Liver (tissue), 9 donors: Measurements from ENCODE around the gene TARDBP. TPM values are rescaled to one million over a fixed set of nuclear protein-coding genes. Genes with fewer than 3 reads are reported as not detected.

Source experiments
- DNase-seq: peaks from one replicate; pipeline ENCODE4 v3.0.0-alpha.2; 2017; ENCODE audit warnings: low spot score
- H3K27ac ChIP-seq, 2 donors: one replicate each; pipeline ENCODE4 v1.7.0; 2013; ENCODE audit warnings: inconsistent platforms in 2 of 2, low read length in 2 of 2, control low read depth in 1 of 2, low read depth in 1 of 2, mild to moderate bottlenecking in 1 of 2
- H3K27me3 ChIP-seq, 4 donors: one replicate each; pipeline versions ENCODE4 v1.6.1 to v1.7.0; 2013; ENCODE audit warnings: low read length in 3 of 4, inconsistent platforms in 1 of 4, mild to moderate bottlenecking in 1 of 4, moderate library complexity in 1 of 4; ENCODE audit not compliant: control insufficient read depth in 4 of 4, insufficient read depth in 4 of 4
- H3K36me3 ChIP-seq, 4 donors: one replicate each; pipeline versions ENCODE4 v1.6.1 to v1.7.0; 2013; ENCODE audit warnings: low read length in 3 of 4, mild to moderate bottlenecking in 3 of 4, low read depth in 1 of 4, moderate library complexity in 1 of 4; ENCODE audit not compliant: control insufficient read depth in 4 of 4, insufficient read depth in 3 of 4
- H3K4me1 ChIP-seq, 4 donors: one replicate each; pipeline versions ENCODE4 v1.6.1 to v1.7.0; 2013; ENCODE audit warnings: low read length in 3 of 4, mild to moderate bottlenecking in 3 of 4, moderate library complexity in 1 of 4; ENCODE audit not compliant: control insufficient read depth in 4 of 4, insufficient read depth in 4 of 4
- H3K4me3 ChIP-seq, 3 donors: one replicate each; pipeline versions ENCODE4 v1.6.1 to v1.7.0; 2013; ENCODE audit warnings: low read length in 3 of 3, control low read depth in 1 of 3, low read depth in 1 of 3, mild to moderate bottlenecking in 1 of 3
- H3K9ac ChIP-seq, 2 donors: one replicate each; pipeline ENCODE4 v1.7.0; 2013; ENCODE audit warnings: low read length in 2 of 2, mild to moderate bottlenecking in 2 of 2, moderate library complexity in 2 of 2, control low read depth in 1 of 2, low read depth in 1 of 2
- H3K9me3 ChIP-seq, 4 donors: one replicate each; pipeline versions ENCODE4 v1.6.1 to v1.7.0; 2013; ENCODE audit warnings: low read length in 3 of 4; ENCODE audit not compliant: control insufficient read depth in 4 of 4
- EGR1 ChIP-seq, 2 donors: IDR thresholded peaks; 2 replicates each; pipeline ENCODE4 v1.6.1; 2016 to 2018; ENCODE audit warnings: antibody characterized with exemption in 2 of 2, low read depth in 2 of 2
- FOXA1 ChIP-seq: IDR thresholded peaks from 2 replicates; pipeline ENCODE4 v1.6.1; 2016; ENCODE audit warnings: antibody characterized with exemption
- FOXA2 ChIP-seq: IDR thresholded peaks from 2 replicates; pipeline ENCODE4 v1.6.1; 2016; ENCODE audit warnings: antibody characterized with exemption
- GABPA ChIP-seq, 2 donors: IDR thresholded peaks in 1 of 2; conservative IDR thresholded peaks in 1 of 2; 2 replicates each; pipeline ENCODE4 v1.6.1; 2016; ENCODE audit warnings: antibody characterized with exemption in 2 of 2, mild to moderate bottlenecking in 1 of 2, moderate library complexity in 1 of 2
- HNF4A ChIP-seq, 2 donors: conservative IDR thresholded peaks; 2 replicates each; pipeline ENCODE4 v1.6.1; 2016; ENCODE audit warnings: antibody characterized with exemption in 2 of 2, mild to moderate bottlenecking in 2 of 2
- HNF4G ChIP-seq: IDR thresholded peaks from 2 replicates; pipeline ENCODE4 v1.6.1; 2016; ENCODE audit warnings: antibody characterized with exemption
- JUND ChIP-seq, 2 donors: IDR thresholded peaks; 2 replicates each; pipeline ENCODE4 v1.6.1; 2016; ENCODE audit warnings: antibody characterized with exemption in 2 of 2
- RAD21 ChIP-seq, 2 donors: IDR thresholded peaks; 2 replicates each; pipeline ENCODE4 v1.6.1; 2016; ENCODE audit warnings: antibody characterized with exemption in 2 of 2, mild to moderate bottlenecking in 2 of 2
- RXRA ChIP-seq, 2 donors: IDR thresholded peaks; 2 replicates each; pipeline ENCODE4 v1.6.1; 2017 to 2018; ENCODE audit warnings: antibody characterized with exemption in 2 of 2, mild to moderate bottlenecking in 1 of 2
- TAF1 ChIP-seq: conservative IDR thresholded peaks from 2 replicates; pipeline ENCODE4 v1.6.1; 2016; ENCODE audit warnings: antibody characterized with exemption, mild to moderate bottlenecking
- YY1 ChIP-seq: IDR thresholded peaks from 2 replicates; pipeline ENCODE4 v1.6.1; 2016; ENCODE audit warnings: antibody characterized with exemption, mild to moderate bottlenecking
- WGBS: extraction: QIAGEN DNeasy Blood & Tissue Kit; methylation state at CpG from one replicate; pipeline ENCODE4 v1.1.7; 2013; 5-methylcytosine and 5-hydroxymethylcytosine counted together
- polyA plus RNA-seq, 2 donors: library from polyadenylated mRNA; stranded (reverse) in 1 of 2; unstranded in 1 of 2; fragments of 200-250 nt in 1 of 2; fragments of >200 nt in 1 of 2; fragmentation: Nextera tagmentation in 1 of 2; extraction: Ambion mirVana in 1 of 2; gene quantifications; one replicate each; pipeline versions ENCODE4 v1.2.1 to v1.2.3, GENCODE V29; 2013 to 2015
- total RNA-seq, 2 donors: library from RNA; depleted of rRNA; stranded (reverse); fragments of >200 nt; gene quantifications; one replicate each; pipeline ENCODE4 v1.2.3, GENCODE V29; 2014
- TF ChIP-seq, protein P1 (sequence below): IDR thresholded peaks from 2 replicates; pipeline ENCODE4 v1.6.1; 2016; ENCODE audit warnings: antibody characterized with exemption
- TF ChIP-seq, protein P2 (sequence below): IDR thresholded peaks from 2 replicates; pipeline ENCODE4 v1.6.1; 2016; ENCODE audit warnings: antibody characterized with exemption, mild to moderate bottlenecking
- TF ChIP-seq, protein P3 (sequence below): IDR thresholded peaks from 2 replicates; pipeline ENCODE4 v1.6.1; 2016; ENCODE audit warnings: antibody characterized with exemption
- donor health status: healthy.
- donor health status: healthy.
- donor health status: healthy.
- donor health status: healthy.
- donor health status: healthy.

Gene TARDBP
- total and polyA plus RNA-seq, 4 donors: 44.4 to 87.6 (median 79.2) TPM

DNA sequence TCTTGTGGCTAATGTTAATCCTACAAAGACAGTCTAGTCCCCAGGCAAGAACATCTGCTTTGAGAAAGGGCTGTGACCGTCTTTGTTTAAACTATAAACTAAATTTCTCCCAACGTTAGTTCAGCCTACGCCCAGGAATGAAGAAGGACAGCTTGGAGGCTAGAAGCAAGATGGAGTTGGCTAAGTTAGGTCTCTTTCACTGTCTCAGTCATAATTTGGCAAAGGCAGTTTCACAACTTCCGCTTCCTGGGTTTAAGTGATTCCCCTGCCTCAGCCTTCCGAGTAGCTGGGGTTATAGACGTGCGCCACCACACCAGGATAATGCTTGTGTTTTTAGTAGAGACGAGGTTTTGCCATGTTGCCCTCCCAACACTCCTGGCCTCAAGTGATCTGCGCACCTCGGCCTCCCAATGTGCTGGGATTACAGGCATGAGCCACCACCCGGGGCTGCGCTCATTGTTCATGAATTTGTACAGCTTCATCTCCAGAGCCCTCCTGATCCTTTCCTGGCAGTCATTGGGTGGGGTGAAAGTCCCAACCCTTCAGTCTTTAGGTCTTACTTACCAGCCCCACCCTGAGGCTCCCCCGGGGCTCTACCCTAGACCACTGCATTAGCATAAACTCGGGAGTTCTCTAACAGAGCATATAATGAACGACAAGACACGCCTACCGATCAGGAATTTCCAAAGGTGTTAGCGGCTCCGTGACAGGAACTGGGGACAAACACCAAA, 39.5 kb downstream of the TARDBP start:
- Histone ChIP-seq H3K9me3 (no peaks in the 10 kb centered on the region), H3K36me3 (peaks cover 0 to 15% (median 6%) of the 10 kb centered on the region in 4 donors), H3K9ac (no peak overlapping the region), H3K27ac (no peak overlapping the region), H3K4me1 (peaks cover 0 to 10% (median 3%) of the 10 kb centered on the region in 4 donors), H3K4me3 (no peak overlapping the region), H3K27me3 (no peaks in the 10 kb centered on the region)
- no peak for DNase-seq
- WGBS: 71% methylated on average over 19 of the region's 19 CpGs
- no peak for TF ChIP-seq RAD21 (IDR thresholded peaks at IDR 0.05)
- TF ChIP-seq, protein P1, sequence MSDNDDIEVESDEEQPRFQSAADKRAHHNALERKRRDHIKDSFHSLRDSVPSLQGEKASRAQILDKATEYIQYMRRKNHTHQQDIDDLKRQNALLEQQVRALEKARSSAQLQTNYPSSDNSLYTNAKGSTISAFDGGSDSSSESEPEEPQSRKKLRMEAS: no peak
- TF ChIP-seq, protein P2, sequence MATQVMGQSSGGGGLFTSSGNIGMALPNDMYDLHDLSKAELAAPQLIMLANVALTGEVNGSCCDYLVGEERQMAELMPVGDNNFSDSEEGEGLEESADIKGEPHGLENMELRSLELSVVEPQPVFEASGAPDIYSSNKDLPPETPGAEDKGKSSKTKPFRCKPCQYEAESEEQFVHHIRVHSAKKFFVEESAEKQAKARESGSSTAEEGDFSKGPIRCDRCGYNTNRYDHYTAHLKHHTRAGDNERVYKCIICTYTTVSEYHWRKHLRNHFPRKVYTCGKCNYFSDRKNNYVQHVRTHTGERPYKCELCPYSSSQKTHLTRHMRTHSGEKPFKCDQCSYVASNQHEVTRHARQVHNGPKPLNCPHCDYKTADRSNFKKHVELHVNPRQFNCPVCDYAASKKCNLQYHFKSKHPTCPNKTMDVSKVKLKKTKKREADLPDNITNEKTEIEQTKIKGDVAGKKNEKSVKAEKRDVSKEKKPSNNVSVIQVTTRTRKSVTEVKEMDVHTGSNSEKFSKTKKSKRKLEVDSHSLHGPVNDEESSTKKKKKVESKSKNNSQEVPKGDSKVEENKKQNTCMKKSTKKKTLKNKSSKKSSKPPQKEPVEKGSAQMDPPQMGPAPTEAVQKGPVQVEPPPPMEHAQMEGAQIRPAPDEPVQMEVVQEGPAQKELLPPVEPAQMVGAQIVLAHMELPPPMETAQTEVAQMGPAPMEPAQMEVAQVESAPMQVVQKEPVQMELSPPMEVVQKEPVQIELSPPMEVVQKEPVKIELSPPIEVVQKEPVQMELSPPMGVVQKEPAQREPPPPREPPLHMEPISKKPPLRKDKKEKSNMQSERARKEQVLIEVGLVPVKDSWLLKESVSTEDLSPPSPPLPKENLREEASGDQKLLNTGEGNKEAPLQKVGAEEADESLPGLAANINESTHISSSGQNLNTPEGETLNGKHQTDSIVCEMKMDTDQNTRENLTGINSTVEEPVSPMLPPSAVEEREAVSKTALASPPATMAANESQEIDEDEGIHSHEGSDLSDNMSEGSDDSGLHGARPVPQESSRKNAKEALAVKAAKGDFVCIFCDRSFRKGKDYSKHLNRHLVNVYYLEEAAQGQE: no peak
- no peak for TF ChIP-seq HNF4A (conservative IDR thresholded peaks at IDR 0.05)
- no peak for TF ChIP-seq GABPA (IDR thresholded peaks at IDR 0.05 in 1 of 2, conservative IDR thresholded peaks at IDR 0.05 in 1 of 2)
- TF ChIP-seq RXRA (IDR thresholded peaks at IDR 0.05): no peak

DNA sequence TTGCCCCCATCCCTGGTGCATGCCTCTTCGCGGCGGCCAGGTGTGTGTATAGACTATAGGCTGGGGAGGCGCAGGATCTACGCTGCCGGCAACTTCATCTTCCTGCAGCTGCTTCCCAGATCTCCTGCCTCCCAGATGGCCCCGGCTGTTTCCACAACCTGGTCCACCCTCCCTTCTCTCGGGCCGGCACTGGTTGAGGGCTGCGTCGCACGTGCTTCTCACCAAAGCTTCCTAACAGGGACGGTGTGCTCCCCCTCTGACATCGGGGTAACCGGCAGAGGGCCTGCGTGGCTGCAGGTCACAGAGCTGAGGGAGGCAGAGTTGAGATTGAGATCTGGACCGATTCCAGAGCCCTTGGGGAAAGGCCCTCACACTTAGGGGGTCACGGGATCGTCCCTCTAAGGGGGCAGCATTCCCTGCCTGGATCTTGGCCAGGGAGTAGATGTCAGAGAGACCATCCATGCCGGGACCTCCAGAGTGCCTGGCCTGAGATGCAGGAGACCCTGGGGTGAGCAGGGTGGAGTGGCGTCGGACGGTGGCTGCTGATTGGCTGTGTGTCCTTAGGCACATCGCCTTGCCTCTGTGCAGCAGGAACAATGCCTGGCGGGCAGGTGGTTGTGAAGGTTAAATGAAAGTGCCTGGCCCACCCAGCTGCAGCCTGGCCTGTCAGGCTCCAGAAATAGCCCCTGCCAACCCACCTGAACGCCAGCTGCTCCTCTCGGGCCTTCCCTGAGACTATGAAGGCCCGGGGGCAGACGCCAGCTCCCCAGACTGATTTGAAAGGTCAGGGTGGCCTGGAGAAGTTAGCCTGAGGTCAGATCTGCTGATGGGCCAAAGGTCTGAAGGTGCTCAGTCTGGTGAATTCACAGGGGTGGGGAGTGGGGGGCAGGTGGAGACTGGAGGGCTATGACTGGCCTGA, 40.6 kb downstream of the TARDBP start:
- no peak for DNase-seq
- no peaks in the 10 kb centered on the region for H3K9me3 ChIP-seq
- peaks cover 0 to 10% (median 3%) of the 10 kb centered on the region in 4 donors for H3K4me1 ChIP-seq
- H3K4me3 ChIP-seq: no peak overlapping the region
- TF ChIP-seq, protein P2: no peak
- TF ChIP-seq RAD21 (IDR thresholded peaks at IDR 0.05) (no peak), TAF1 (no peak), GABPA (IDR thresholded peaks at IDR 0.05 in 1 of 2, conservative IDR thresholded peaks at IDR 0.05 in 1 of 2) (no peak), EGR1 (IDR thresholded peaks at IDR 0.05; ENCODE audit: low read depth in 2 of 2) (no peak), JUND (IDR thresholded peaks at IDR 0.05) (no peak), FOXA2 (no peak), HNF4A (conservative IDR thresholded peaks at IDR 0.05) (no peak), FOXA1 (no peak), HNF4G (no peak), YY1 (no peak)
- TF ChIP-seq, protein P3, sequence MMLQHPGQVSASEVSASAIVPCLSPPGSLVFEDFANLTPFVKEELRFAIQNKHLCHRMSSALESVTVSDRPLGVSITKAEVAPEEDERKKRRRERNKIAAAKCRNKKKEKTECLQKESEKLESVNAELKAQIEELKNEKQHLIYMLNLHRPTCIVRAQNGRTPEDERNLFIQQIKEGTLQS: no peak
- TF ChIP-seq, protein P1: no peak
- 62% methylated on average over 29 of the region's 29 CpGs for WGBS
- H3K9ac ChIP-seq: no peak overlapping the region
- H3K27me3 ChIP-seq: no peaks in the 10 kb centered on the region
- H3K36me3 ChIP-seq: peaks cover 0 to 15% (median 6%) of the 10 kb centered on the region in 4 donors
- no peak overlapping the region for H3K27ac ChIP-seq
